SIG-M5 treated with dmso at 0.1 percent for 504 hours (cell line): Measurements from ENCODE around the gene DNM3.

Experiments
- DNase-seq: peaks from one replicate; lab custom pipeline; 2025; ENCODE audit not compliant: unreplicated experiment; lab: John Stamatoyannopoulos, UW

Gene DNM3

DNA sequence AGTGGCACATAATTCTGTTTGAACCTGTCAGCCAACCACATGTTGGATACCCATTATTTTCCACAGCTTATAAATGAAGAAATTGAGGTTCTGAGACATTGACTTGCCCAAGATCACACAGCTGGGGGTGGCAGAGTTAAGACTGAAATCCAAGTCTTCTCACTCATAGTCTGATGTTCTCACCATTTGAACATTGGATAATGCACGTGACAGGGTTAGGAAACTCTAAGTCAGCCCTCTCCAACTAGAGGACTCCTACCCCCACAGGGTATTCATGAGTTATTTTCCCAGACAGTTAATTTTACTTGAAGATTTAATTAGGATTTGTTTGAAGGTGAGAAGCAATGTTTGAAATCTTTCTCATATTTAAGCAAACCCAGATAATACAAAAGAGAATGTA is 541.1 kb downstream of the DNM3 start:
- DNase-seq, result no peak

DNA sequence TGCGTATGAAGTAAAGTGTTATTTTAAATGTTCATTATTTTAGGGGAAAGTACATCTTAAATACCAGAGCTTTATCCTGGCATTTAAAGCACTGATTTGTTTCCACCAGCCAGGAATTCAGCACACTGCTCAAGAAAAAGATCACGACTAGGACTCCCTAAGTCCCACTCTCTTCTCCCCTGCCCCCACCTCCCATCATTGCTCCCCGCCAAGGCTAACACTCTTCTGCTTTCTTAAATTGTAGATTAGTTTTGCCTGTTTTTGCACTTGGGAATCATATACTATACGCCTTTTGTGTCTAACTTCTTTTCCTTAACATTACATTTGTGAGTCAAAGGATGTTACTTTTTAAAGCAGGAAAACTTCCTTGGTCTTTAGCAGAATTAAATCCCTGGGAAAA is 541.7 kb downstream of the DNM3 start:
- DNase-seq, result no peak

DNA sequence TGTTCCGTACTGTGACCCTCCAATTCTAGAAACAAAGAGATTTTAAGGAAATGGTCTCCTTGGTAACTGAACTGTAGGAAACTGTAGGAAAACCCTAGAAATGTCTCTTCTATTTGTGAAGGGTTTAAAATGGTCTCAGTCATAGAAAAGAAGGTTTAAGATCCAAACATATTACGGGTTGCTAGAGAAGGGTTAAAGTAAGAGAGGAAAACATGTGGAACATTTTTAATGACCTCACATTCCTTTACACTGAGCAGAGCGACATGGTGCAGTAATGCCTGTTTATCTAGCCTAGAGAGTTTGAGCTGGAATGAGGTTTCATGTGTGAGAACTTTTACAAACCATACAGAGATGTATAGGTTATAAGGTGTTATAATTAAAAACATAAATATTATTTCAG is 542.2 kb downstream of the DNM3 start:
- DNase-seq, result no peak

DNA sequence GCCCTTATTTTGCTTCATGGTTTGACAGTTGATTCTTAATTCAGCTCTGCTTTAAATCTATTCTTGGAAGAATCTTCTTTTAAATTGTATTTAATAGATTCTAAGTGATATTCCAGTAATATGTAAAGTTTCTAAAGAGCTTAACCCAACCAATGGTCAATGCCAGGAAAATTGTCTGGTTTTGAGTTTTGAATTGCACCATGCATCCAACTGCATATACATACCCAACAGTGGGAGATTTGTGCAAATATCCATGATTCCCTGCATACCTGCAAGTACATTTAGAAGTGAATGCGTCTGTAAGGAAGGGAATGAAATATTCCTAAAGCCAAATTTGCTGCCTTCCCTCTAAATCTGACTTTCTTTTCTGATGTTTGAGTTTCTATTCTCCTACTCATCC is 543.4 kb downstream of the DNM3 start:
- DNase-seq, result no peak

DNA sequence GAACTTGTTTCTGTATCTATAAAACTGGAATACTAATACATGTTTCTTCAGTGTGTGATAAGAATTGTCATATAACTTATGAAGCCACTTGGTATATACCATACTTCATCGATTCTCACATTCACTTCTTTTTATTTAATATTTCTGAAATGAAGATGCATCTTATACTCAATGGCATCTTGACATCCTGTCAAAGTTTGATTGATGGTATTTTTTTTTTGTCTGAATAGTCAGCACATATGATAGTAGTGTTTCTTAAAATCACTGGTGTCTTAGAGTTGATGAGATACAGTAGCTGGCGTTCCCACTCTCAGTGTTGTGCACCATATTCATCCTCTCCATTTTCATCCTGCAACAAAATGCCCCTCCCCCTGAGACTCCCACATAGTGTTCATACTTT is 544.7 kb downstream of the DNM3 start:
- no peak for DNase-seq

DNA sequence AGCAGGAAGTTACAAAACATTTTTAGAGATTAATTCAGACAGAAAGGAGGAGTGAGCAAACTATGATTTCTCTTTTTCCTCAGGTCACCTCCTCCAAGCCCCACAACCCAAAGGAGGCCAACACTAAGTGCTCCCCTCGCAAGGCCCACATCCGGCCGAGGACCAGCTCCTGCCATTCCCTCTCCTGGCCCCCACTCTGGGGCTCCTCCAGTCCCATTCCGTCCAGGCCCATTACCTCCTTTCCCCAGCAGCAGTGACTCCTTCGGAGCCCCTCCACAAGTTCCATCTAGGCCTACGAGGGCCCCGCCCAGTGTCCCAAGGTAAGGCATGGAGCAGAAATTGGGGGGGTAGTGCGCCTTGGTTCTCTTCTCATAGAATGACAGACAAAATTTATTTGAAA is 547.2 kb downstream of the DNM3 start:
- DNase-seq, result no peak

DNA sequence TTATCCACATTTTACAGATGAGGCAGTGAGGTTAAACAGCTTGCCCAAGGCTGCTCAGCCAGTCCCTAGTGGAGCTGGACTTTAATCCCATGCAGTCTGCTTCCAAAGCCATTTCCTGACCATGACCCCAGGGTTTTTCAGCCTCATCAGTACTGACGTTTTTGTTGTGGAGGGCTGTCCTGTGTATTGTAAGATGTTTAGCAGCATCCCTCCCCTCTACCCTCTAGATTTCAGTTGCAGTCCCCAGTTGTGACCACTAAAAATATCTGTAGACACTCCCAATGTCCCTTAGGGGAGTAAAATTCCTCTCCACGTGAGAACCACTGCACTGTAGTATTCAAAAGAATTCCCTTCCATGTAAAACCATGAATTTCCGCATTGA is 549.0 kb downstream of the DNM3 start:
- DNase-seq, result no peak

DNA sequence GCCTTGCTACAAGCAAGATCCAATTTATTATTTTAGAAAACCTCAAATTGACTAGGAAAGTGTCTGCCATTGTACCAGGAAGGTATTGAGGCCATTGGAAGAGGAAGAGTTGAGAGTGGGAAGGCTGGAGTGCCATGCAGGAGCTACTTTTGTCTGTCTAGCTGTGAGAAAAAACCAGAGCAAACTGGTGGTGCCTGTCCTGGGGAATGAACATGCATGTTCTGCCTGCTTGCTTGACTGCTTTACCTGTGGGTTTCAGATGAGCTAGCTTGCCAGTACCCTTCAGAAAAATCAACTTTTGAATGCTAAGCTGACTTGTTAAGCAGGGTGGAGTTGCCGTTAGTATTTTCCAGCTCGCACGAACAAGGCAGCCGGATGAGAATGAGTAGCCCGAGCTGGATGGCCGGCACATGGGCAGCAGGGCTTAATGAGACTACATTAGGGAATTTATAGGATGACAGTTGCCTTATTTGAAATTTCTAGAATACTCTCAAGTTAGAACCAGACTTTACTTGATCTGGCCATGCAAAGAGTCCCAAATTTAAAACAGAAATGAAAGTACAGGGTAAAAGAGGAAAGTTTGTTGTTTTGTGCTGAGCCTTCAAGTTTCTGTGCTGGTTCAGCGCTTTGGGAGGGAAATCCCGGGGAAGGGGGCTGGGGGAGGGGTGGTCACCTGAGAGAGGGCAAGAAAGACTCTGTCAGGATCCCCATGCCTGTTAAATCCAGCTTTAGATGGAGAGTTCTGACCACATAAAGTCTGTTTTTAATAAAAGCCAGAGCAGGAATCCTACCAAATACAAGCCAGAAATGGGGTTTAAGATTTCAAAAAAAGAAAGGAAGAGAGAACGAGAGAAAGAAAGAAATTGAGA is 549.6 kb downstream of the DNM3 start:
- no peak for DNase-seq

DNA sequence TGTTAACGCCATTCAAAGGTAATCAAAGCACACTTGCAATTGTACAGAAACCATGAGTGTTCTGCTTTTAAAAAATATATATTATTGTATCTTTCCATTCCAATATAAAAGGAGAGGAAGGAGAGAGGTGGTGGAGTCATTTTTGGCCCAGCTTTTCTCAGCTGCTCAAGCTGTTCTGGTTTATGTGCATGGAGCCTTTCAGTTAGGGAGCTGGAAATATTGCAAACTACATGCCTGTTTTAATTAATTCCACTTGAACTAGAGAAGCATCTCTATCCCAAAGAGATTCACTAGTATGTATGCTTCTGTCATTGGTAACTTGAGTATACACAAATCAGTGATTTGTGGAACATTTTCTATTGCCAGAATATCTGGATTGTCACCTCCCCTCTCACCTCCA is 550.7 kb downstream of the DNM3 start:
- no peak for DNase-seq

DNA sequence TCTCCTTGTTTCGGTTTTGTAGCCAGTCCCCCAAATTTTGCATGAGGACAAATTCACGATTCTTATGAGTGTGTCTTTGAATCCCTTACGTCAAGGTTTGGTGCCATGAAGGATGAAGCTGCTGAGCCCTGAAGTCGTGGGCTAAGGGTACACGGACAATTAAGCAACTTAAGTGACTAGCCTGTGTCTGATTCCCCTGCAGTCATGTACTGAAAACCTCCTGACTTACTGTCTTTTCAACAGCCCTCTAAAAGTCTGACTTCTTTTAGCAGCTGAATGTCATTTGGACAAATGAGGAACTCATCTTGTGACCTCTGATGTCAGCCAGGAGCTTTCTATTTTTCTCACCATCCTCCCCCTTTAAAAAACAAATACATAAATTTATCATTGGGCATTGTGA is 552.1 kb downstream of the DNM3 start:
- DNase-seq, result no peak

DNA sequence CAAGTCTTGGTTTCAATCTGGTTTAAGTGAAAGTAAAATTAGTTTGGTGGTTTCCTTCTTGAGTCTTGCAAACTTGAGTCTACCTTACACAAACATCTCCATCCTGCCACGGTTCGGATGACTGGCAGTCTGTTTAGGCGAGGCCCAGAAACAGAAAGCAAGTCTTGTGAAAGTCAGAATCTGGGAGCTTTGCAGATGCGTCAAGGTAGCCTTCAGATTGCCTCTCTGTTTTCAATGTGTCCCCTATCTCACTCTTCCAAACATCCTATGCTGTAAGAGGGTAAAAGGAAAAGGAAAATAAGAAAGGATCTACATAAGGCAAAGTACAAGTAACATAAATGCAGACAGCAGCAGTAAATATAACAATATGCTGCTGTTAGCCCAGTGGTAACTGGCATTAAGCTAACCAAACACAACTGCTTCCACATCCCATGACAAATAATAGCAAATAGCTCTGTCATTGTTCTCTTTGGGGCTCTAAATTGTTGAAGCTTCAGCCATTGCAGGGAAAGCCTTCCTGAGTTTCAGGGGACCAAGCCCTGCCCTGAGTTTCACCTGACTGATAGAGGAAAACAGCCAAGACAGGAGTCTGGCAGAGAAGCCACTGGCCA is 552.9 kb downstream of the DNM3 start:
- DNase-seq, result no peak

DNA sequence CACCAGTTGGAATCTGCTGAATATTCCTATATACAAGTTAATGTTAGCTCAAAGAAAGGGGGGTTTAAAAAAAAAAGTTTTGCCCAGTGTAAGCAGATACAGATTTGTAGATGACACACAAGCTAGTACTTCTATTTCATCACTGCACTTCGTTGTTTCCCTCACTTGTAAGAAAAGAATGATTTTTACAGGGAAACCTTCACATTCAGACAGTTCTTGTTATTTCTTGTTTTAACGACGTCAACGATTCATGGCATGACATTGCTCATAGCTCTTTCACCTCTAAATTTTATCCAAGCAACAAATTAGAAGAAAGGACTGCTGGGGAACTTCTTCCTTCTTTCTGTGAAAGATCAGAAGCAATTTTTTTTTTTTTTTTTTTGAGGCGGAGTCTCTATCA is 553.5 kb downstream of the DNM3 start:
- no peak for DNase-seq

DNA sequence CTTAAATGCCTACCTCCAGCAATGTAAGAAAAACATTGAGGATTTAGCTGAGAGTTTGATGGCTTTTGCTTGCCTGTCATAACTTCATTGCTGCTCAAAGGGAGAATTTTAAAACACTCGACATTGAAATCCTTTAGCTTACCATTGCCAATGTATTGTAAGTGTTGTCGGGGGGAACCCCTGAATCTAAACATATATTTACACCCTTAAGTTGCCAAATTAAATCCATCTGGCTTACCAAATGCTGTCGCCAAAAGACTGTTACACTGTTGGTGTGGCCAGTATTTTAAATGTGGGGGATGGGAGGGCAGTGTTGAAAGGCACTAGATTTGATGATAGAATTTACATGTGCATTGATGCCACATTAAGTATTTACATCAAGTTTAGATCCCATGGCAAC is 554.3 kb downstream of the DNM3 start:
- no peak for DNase-seq

DNA sequence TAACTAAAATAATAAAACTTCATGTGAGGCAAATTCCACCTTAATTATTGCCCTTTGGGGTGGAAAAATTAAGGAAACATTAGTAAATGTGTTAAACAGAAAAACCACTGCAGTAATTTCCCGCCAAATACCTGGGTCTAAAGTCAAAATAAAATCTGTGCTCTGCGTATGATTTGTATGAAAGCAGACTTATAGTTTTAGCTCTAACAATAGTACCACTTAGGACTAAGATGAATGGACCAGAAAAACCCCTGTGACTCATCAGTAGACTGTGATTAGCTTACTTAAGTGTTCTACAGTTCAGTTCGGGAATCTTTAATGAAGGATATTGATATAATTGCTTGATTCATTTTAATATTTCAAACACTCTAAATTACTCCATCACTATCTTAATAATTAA is 555.9 kb downstream of the DNM3 start:
- no peak for DNase-seq

DNA sequence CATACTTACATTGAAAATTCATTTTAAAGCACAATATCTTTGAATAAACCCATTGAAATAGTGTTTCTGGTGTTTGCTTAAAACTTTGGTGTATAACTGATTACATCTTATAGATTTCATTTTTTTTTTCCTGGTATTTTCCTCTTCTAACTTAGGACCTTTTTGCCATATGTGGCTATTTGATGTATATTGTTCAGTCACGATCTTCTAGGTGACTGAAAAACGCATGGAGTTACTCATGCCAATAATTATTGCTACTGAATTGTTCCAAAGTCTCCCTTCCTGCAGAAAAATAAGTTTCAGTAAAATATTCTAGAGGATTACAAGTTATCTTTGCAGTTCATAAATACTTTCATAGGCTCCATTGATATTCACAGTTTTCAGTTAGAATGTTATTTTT is 556.3 kb downstream of the DNM3 start:
- DNase-seq, result no peak

DNA sequence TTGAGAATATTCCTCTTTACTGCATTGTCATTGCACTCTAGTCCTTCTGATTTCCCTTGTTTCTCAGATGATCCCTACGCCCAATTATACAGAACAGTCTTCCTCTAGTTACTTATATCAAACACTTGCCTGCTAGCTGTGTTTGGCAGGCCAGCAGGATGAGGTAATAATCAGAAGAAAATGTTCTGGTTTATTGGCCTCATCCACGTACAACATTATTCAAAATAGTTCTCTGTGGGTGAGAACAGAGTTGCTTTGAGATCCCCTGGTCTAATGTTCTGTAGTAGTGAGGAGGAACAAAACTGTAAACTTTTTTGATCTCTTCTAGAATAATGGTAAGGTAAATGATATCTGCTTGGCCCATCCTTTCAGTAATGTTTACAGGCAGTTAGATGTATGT is 556.9 kb downstream of the DNM3 start:
- no peak for DNase-seq

DNA sequence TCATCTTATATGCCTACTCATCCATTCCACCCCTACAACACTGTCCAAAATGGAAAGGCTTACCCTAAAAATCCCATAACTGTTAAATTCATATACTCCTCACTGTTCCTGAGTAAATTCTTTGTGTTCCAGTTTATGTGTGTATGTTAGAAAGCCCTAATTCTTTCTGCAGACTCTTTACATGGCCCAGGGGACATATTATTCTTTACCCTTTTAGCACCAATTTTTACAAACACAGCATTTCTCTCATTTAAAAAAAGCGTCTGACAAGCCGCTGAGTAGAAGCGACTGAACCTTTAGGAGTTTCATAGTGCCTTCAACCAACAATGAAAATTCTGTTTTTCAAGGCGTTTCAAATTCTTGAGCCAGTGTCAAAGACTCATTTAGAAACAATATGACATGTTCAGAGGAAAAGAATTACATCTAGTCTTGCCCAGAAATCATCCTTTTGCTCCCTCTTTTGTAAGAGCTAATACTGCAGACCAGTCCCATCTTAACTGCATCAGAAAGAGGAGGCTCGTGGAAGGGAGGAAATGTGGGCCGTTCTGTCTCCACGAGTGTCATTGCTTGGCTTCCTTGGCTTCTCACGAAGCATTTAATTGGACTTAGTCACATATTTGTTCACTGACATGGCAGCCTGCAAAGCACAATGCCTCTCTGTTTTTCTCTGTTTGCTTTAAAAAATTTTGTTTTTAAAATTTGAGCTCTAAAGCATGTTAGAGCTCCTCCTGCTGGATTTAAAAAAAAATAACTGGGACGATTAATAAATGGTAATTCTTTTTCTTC is 557.9 kb downstream of the DNM3 start:
- peak; percentile 42 for DNase-seq

DNA sequence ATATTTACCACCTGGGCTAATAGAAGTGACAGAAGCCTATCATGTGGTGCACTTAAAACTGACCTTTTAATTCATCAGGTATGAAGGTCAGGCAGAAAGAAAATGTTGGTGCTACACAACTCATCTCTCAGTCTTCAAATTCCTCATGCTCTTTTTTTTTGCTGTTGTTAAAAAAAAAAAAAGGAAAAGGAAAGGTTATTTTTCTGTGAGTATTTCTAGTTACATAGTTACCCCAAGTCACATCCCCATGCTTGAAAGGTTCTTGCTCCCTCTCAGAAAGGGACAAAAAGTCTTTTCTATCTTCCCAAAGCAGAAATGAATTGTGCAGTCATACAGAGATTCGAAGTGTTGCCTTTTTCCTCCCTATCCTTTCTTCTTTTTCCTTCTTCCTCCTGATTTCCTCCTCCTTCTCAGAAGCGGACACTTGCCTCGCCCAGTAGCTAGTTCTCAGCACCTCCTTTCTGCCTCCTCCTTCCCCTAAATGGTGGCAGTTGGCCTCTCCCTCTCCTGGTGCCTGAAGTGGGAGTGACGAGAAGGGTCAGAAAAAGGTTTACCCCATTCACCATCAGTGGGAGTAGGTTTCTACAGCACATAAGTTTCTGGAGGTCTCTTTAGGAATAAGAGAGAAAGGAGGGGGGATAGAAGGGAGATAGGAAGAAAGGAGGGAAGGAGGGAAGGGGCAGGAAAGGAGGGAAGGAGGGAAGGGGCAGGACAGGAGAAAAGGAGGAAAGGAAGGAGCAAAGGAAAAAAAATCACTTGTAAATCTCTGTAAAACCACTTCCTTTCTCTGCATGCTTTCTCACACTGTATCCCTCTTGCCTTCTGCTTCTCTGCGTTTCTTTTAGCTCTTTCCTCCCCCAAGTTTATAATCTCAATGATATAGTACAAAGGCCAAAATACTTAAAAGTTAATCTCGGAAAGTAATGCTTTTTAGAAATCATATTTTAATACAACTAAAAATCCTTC is 558.7 kb downstream of the DNM3 start:
- no peak for DNase-seq

DNA sequence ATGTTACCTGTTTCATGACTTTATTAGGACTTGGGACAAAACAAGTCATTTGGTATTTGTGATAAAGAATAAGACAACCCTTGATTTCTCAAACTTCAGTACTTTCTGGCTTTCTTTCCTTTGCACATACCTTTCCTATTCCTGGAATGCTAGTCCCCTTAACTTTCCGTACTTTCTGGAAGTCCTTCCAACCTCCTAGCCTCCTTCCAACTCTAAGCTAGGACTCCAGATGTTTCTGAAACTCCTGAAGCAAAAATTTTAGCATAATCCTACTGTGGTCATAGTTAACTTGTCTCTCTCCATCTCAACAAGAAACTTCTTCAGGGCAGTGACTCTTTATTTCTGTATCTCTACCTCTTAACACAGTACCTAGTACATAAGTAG is 559.4 kb downstream of the DNM3 start:
- no peak for DNase-seq

DNA sequence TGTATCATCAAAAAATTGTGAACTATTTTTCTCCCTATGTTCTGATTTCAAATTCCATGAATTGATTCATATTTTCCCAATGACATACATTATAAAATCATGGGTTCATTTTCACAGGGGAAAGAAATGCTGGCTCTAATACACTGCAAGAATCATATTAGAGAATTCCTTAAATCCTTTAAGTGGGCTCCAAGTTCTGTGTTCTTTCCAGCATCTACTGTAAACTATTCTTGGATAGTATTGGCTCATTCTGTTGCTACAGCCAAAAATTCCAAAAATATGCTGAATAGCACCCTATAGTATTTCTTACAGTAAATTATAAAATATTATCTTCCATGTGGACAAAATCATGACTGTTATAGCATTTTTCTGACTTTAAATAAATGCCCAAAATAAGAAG is 560.2 kb downstream of the DNM3 start:
- DNase-seq, result no peak

DNA sequence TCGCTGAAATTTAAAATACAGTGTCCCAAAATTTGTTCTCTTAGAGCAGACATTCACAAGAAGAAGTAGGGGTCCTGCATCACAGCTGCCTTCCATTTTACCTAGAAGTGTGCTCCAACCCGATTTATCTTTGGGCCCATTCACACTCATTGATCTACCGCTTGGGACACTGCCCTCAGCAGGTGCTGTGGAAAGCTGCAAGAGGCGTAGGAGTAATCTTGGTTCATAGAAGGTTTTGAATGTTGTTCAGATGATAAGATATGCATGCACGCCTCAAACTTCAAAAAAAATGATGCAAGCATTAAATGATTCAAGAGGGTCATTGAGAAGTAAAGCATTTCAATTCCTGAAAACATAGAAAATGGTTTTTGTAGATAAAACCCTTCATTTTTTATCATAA is 560.6 kb downstream of the DNM3 start:
- peak; percentile 7 for DNase-seq
